Measurements from ENCODE around the gene NKX2-3. TPM values are rescaled to one million over a fixed set of nuclear protein-coding genes. Genes with fewer than 3 reads are reported as not detected.
A peak's percentile ranks its signal among the peaks of the same experiment; 100 is the strongest.

The NKX2-3 gene
- total RNA-seq, 2 donors from 2014 or later, result not detected

DNA sequence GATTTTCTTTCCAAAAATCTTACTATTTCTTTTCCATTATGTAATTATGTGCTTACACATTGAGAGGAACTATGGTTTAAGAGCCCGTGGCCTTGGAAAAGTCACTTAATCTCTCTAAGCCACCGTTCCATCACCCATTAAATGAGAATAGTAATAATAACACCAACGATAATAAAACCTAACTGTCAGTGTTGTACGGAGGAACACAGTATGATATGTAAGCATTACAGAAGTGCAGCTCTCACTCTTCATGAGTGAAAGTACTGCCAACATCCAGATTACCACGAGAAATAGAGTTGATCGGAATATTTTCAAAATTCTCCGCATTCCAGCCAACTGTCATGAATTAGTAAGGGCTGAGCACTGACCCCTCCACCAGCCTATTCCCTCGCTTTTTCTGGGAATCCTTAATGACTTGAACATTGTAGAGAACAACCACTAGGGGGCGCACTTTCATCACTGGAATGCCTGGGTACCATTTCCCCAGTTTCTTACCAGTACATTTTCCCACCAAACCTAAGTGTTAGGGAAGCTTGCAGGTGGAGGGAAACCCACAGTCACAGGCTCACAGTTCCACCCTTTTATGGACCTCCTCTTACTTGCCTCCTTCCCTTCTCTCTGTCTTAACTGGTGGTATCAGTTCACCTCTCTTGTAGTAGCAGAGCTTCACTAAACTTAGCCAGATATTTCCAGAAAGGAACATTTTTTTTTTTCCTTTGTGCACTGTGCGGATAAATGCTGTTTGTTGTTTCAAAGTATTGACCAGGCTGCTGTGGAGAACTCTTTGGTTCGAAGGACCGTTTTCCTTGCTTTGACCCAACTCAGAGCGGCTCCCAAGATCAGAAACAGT is 27.8 kb downstream of the NKX2-3 start:
- Histone ChIP-seq H3K4me3 (no peak overlapping the region), H3K36me3 (no peaks in the 10 kb centered on the region), H3K9me3 (no peaks in the 10 kb centered on the region), H3K27ac (no peak overlapping the region), H3K4me1 (replicated peaks) (no peaks in the 10 kb centered on the region), H3K27me3 (replicated peaks; ENCODE audit: insufficient read depth) (no peaks in the 10 kb centered on the region)
- WGBS, result 39% methylated on average over 13 of the region's 13 CpGs
- DNase-seq (ENCODE audit: low spot score), result peak; percentile 36
- intact Hi-C loops (cut with DNase I), result no loop called here
- peak; percentile 7 for TF ChIP-seq POLR2AphosphoS5 (IDR thresholded peaks at IDR 0.05)
- TF ChIP-seq POLR2A (IDR thresholded peaks at IDR 0.05), result no peak
- peak; percentile 37 to 91 (median 64) for TF ChIP-seq CTCF (IDR thresholded peaks at IDR 0.05)

- TF ChIP-seq POLR2AphosphoS5 (IDR thresholded peaks at IDR 0.05) (no peak), CTCF (IDR thresholded peaks at IDR 0.05) (no peak), POLR2A (IDR thresholded peaks at IDR 0.05) (no peak)
- intact Hi-C loops (cut with DNase I), result no loop called here
- WGBS, result 51% methylated on average over 2 of the region's 2 CpGs
- Histone ChIP-seq H3K27me3 (replicated peaks; ENCODE audit: insufficient read depth) (no peaks in the 10 kb centered on the region), H3K36me3 (no peaks in the 10 kb centered on the region), H3K9me3 (no peaks in the 10 kb centered on the region), H3K4me1 (replicated peaks) (no peaks in the 10 kb centered on the region), H3K27ac (no peak overlapping the region), H3K4me3 (no peak overlapping the region)
- no peak for DNase-seq (ENCODE audit: low spot score)
Measured at GRCh38 chr10:99562631-99563030, 29.9 kb downstream of the NKX2-3 start.

DNA sequence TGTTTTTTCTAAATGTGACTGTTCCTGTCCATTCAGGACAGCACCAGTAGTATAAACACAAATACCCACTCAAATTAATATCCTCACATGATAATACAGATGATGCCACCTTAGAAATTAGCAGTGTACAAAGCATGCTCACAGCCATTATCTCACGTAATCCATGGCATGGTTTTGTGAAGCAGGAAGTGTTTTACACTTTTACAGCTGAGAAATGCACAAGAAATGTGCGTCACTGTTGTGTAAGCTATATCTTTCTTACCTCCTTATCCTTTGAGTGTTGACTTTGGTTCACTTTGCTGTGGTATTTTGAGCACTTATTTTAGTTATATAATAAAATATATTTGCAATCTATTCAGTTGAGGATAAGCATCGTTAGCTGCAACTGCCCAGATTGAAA is 31.6 kb downstream of the NKX2-3 start:
- no peaks in the 10 kb centered on the region for H3K9me3 ChIP-seq
- no peaks in the 10 kb centered on the region for H3K4me1 ChIP-seq (replicated peaks)
- TF ChIP-seq POLR2A (IDR thresholded peaks at IDR 0.05), result no peak
- peaks cover 3% of the 10 kb centered on the region for H3K27me3 ChIP-seq (replicated peaks; ENCODE audit: insufficient read depth)
- no peaks in the 10 kb centered on the region for H3K36me3 ChIP-seq
- DNase-seq (ENCODE audit: low spot score), result no peak
- H3K27ac ChIP-seq, result no peak overlapping the region
- no peak overlapping the region for H3K4me3 ChIP-seq
- intact Hi-C loops (cut with DNase I), result no loop called here
- 47% methylated on average over 3 of the region's 3 CpGs for WGBS

- WGBS, result 81% methylated on average over 4 of the region's 4 CpGs
- Histone ChIP-seq H3K9me3 (no peaks in the 10 kb centered on the region), H3K27ac (no peak overlapping the region), H3K4me3 (no peak overlapping the region), H3K27me3 (replicated peaks; ENCODE audit: insufficient read depth) (peaks cover 3% of the 10 kb centered on the region), H3K4me1 (replicated peaks) (no peaks in the 10 kb centered on the region), H3K36me3 (no peaks in the 10 kb centered on the region)
- no peak for DNase-seq (ENCODE audit: low spot score)
- intact Hi-C loops (cut with DNase I), result no loop called here
- TF ChIP-seq POLR2A (IDR thresholded peaks at IDR 0.05), result no peak
- TF ChIP-seq CTCF (IDR thresholded peaks at IDR 0.05), result no peak
- no peak for TF ChIP-seq POLR2AphosphoS5 (IDR thresholded peaks at IDR 0.05)
Measured at GRCh38 chr10:99565166-99565565, 32.4 kb downstream of the NKX2-3 start.

- intact Hi-C loops (cut with DNase I), result no loop called here
- Histone ChIP-seq H3K9me3 (no peaks in the 10 kb centered on the region), H3K27me3 (replicated peaks; ENCODE audit: insufficient read depth) (peaks cover 3% of the 10 kb centered on the region), H3K4me1 (replicated peaks) (no peaks in the 10 kb centered on the region), H3K27ac (no peak overlapping the region), H3K4me3 (no peak overlapping the region), H3K36me3 (no peaks in the 10 kb centered on the region)
- no peak for DNase-seq (ENCODE audit: low spot score)
- 68% methylated on average over 11 of the region's 11 CpGs for WGBS
- TF ChIP-seq POLR2A (IDR thresholded peaks at IDR 0.05) (no peak), CTCF (IDR thresholded peaks at IDR 0.05) (no peak), POLR2AphosphoS5 (IDR thresholded peaks at IDR 0.05) (no peak)
Measured at GRCh38 chr10:99569253-99569939, 36.7 kb downstream of the NKX2-3 start.

Data from prostate gland (tissue), 2 donors.